HepG2 (cell line): ENCODE data around the gene ZDHHC6. TPM values are rescaled to one million over a fixed set of nuclear protein-coding genes. Genes with fewer than 3 reads are reported as not detected.

Experiments used
- ATAC-seq: fragments of 200-7000 bp; cut with Tn5 transposase; 3 replicates; pipeline ENCODE4 v1.9.1; 2020; ENCODE audit warnings: mild to moderate bottlenecking, moderate library complexity
- BruUV-seq: library from RNA; stranded (reverse); fragments of 400-500 nt; replicated peaks from 2 replicates; lab custom pipeline; 2021; lab: Mats Ljungman, UMichigan
- CTCF ChIA-PET: fragments of 300-600 bp; formaldehyde crosslinking; extraction: SDS; loops from one replicate; lab custom pipeline; 2021; ENCODE audit warnings: low total read pairs, inconsistent platforms, low intra/inter-chr PET ratio; lab: Yijun Ruan, JAX
- POLR2A ChIA-PET: fragments of 350-600 bp; sonication (Branson Sonifier 250); formaldehyde crosslinking; loops from one replicate; lab custom pipeline; 2020; ENCODE audit warnings: antibody characterized with exemption, inconsistent platforms; lab: Yijun Ruan, JAX
- DNase-seq: peaks from one replicate; pipeline ENCODE4 v3.0.0-alpha.2; 2015; ENCODE audit warnings: low spot score
- FAIRE-seq: peaks from 3 replicates; lab custom pipeline; 2011; peaks lifted over from hg19 to GRCh38; lab: Jason Lieb, UNC
- H2AFZ ChIP-seq: one replicate; pipeline ENCODE4 v1.6.1; 2011; ENCODE audit warnings: low read length, inconsistent platforms
- H3K27ac ChIP-seq: fragments of 300-600 bp; 3 replicates; pipeline ENCODE4 v1.8.0; 2011; ENCODE audit warnings: mixed run types, mild to moderate bottlenecking, mixed read lengths, low read length, inconsistent platforms; ENCODE audit not compliant: insufficient read depth; ENCODE audit errors: extremely low read length
- H3K27me3 ChIP-seq, 2 experiments: fragments of 200-600 bp in 1 of 2; 2 replicates in 1 of 2; 3 replicates in 1 of 2; pipeline versions ENCODE4 v1.6.0 to v1.8.0; 2011; ENCODE audit warnings: low read length in 2 of 2, mild to moderate bottlenecking in 2 of 2, moderate library complexity in 2 of 2, inconsistent platforms in 1 of 2; ENCODE audit not compliant: insufficient read depth in 2 of 2, control insufficient read depth in 1 of 2
- H3K36me3 ChIP-seq, 2 experiments: fragments of 200-600 bp in 1 of 2; replicated peaks in 1 of 2; 2 replicates in 1 of 2; 3 replicates in 1 of 2; pipeline versions ENCODE4 v1.5.1 to v1.8.0; 2011; ENCODE audit warnings: low read length in 2 of 2, inconsistent platforms in 1 of 2; ENCODE audit not compliant: insufficient read depth in 2 of 2, control insufficient read depth in 1 of 2
- H3K4me1 ChIP-seq: 2 replicates; pipeline ENCODE4 v1.5.1; 2012; ENCODE audit warnings: low read length, inconsistent platforms; ENCODE audit not compliant: insufficient read depth
- H3K4me2 ChIP-seq: 2 replicates; pipeline ENCODE4 v1.6.0; 2011; ENCODE audit warnings: low read depth, low read length, inconsistent platforms
- H3K4me3 ChIP-seq, 3 experiments: fragments of 200-600 bp in 1 of 3; sonication (generic), shearing (Covaris generic) in 1 of 3; replicated peaks in 1 of 3; 2 replicates each; pipeline ENCODE4 v1.5.1; 2011 to 2016; ENCODE audit warnings: low read length in 3 of 3, inconsistent platforms in 2 of 3, low read depth in 2 of 3, mild to moderate bottlenecking in 2 of 3, control low read depth in 1 of 3, mixed read lengths in 1 of 3; ENCODE audit not compliant: insufficient read depth in 1 of 3
- H3K79me2 ChIP-seq: one replicate; pipeline ENCODE4 v1.6.1; 2011; ENCODE audit warnings: low read length, inconsistent platforms; ENCODE audit not compliant: insufficient read depth
- H3K9ac ChIP-seq: 2 replicates; pipeline ENCODE4 v1.6.0; 2011; ENCODE audit warnings: mild to moderate bottlenecking, low read depth, low read length, inconsistent platforms; ENCODE audit not compliant: insufficient read depth
- H3K9me3 ChIP-seq: 2 replicates; pipeline ENCODE4 v1.5.1; 2012; ENCODE audit warnings: mild to moderate bottlenecking, low read length
- H4K20me1 ChIP-seq: 2 replicates; pipeline ENCODE4 v1.6.0; 2011; ENCODE audit warnings: inconsistent platforms, mild to moderate bottlenecking, low read length, moderate library complexity; ENCODE audit not compliant: insufficient read depth
- EED ChIP-seq: sonication (generic); formaldehyde crosslinking; IDR thresholded peaks from 2 replicates; pipeline ENCODE4 v1.5.0; 2020; ENCODE audit warnings: mild to moderate bottlenecking, missing genetic modification reagents
- FOSL2 ChIP-seq: sonication (generic); formaldehyde crosslinking; IDR thresholded peaks from 2 replicates; pipeline ENCODE4 v1.4.0; 2020; ENCODE audit warnings: missing genetic modification reagents
- FOXO1 ChIP-seq: sonication (generic); formaldehyde crosslinking; IDR thresholded peaks from 2 replicates; pipeline ENCODE4 v1.4.0; 2020; ENCODE audit warnings: missing genetic modification reagents
- ONECUT2 ChIP-seq: sonication (generic); formaldehyde crosslinking; IDR thresholded peaks from 2 replicates; pipeline ENCODE4 v1.4.0; 2020; ENCODE audit warnings: missing genetic modification reagents
- TBP ChIP-seq: sonication (generic); formaldehyde crosslinking; IDR thresholded peaks from 2 replicates; pipeline ENCODE4 v1.5.0; 2020; ENCODE audit warnings: missing genetic modification reagents
- ZBTB40 ChIP-seq, 2 experiments: fragments of 450-650 bp in 1 of 2; sonication (generic) in 1 of 2; formaldehyde crosslinking in 1 of 2; IDR thresholded peaks; 2 replicates each; pipeline versions ENCODE4 v1.6.1 to v1.8.0; 2016 to 2022; ENCODE audit warnings: antibody characterized with exemption in 1 of 2, mild to moderate bottlenecking in 1 of 2, missing genetic modification reagents in 1 of 2
- ZNF441 ChIP-seq: sonication (generic); formaldehyde crosslinking; IDR thresholded peaks from 2 replicates; pipeline ENCODE4 v1.7.0; 2021; ENCODE audit warnings: missing genetic modification reagents, borderline replicate concordance
- whole genome bisulfite sequencing: methylation state at CpG from one replicate; pipeline ENCODE4 v1.1.6; 2017; ENCODE audit warnings: low lambda C conversion rate; 5-methylcytosine and 5-hydroxymethylcytosine counted together
- in situ Hi-C: cut with HindIII; loops from 2 replicates; pipeline ENCODE4 v1.10.0; 2017; ENCODE audit warnings: low pct_unique_long_range_greater_than_20kb; ENCODE audit not compliant: extremely low pct_ligation_motif_present
- intact Hi-C: fragments of 100-400 bp; cut with micrococcal nuclease; formaldehyde crosslinking; loops from one replicate; pipeline ENCODE4 v1.10.0; 2022; ENCODE audit not compliant: unreplicated experiment
- polyA plus RNA-seq, 8 experiments: library from polyadenylated mRNA; depleted of rRNA in 3 of 8; stranded (reverse) in 7 of 8; unstranded in 1 of 8; fragments of >200 nt; fragmentation: Illumina TruSeq in 4 of 8; extraction: Trizol in 4 of 8; gene quantifications; 2 replicates each; pipeline versions ENCODE4 v1.2.1 to v1.2.3, GENCODE V29; 2011 to 2016; ENCODE audit warnings: low read depth in 4 of 8, missing spikeins in 1 of 8, mixed read lengths in 1 of 8; ENCODE audit not compliant: insufficient read depth in 1 of 8
- total RNA-seq, 5 experiments: library from RNA; depleted of rRNA; stranded (reverse); fragments of >200 nt; fragmentation: Illumina TruSeq; extraction: Trizol; gene quantifications; 2 replicates each; pipeline ENCODE4 v1.2.3, GENCODE V29; 2016; ENCODE audit warnings: low read depth in 1 of 5
- TF ChIP-seq, protein P1 (sequence below): conservative IDR thresholded peaks from 2 replicates; pipeline ENCODE4 v1.6.1; 2018; ENCODE audit warnings: missing genetic modification reagents
- TF ChIP-seq, protein P2 (sequence below): sonication (generic); formaldehyde crosslinking; IDR thresholded peaks from 2 replicates; pipeline ENCODE4 v1.5.0; 2020; ENCODE audit warnings: missing genetic modification reagents, mild to moderate bottlenecking, borderline replicate concordance

ZDHHC6 gene
- total and polyA plus RNA-seq, 2 of the 13 experiments (the other 11 are each of a cell fraction or from before 2014, with no cell fraction given) = 20.9 to 49.4 TPM

DNA sequence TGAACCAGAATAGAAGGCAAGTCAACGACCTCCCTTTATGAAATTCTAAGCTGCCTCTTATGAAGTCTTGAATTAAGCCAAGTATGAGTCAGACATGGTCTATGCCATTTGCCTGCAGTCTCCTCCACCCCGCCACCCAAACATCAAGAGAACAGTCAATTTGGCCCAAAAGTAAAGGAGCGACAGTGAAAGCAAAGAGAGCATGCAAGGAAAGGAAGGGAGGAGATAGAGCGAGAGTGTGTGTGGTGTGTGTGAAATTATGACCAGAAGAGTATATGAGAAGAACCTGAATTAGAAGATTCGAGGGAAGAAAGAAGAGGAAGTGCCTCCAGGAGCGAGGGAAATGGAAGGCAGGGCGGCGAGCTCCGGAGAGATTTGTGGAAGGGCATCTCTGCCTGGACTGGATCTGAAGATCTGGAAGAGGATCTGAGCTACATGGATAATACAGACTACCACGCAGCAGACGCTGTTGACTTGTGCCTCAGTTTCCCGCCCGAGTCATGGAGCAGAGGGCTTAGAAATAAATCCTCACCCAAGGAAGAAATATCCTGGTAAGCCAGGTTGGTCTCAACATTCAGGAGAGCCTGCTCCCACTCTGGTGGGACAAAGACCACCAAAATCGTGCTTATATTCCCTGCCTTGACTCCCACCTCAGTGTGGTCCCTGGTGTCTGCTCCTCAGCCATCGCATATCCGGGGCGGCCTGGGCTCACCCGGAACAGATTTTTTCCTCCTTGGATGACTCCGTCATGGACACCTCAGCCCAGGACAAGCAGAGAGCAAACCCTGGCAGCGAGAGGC is 459 bp downstream of the ZDHHC6 start:
- peak overlapping the region; percentile 95 for H2AFZ ChIP-seq
- FAIRE-seq (no peak), DNase-seq (no peak), ATAC-seq (peak; percentile 5; the same call in 1 of the 3 replicates)
- H3K4me2 ChIP-seq = peak overlapping the region; percentile 78
- intact Hi-C loops = no loop called here
- peak overlapping the region; percentile 92 to 96 (median 96) for H3K4me3 ChIP-seq
- peak overlapping the region; percentile 96 for H3K9ac ChIP-seq
- in situ Hi-C loops = loop anchor here (25.0 kb wide), 2 partner anchors 109 to 309 kb away; no protein-coding TSS in a partner anchor
- WGBS = 4% methylated on average over 18 of the region's 20 CpGs
- no peaks in the 10 kb centered on the region for H3K9me3 ChIP-seq
- H3K27ac ChIP-seq = peak overlapping the region; percentile 94
- peaks cover 32% of the 10 kb centered on the region for H3K4me1 ChIP-seq
- peaks cover 52% of the 10 kb centered on the region for H3K79me2 ChIP-seq
- H3K27me3 ChIP-seq = no peaks in the 10 kb centered on the region; a peak in 1 of 5 replicates
- no TSS peak for BruUV-seq
- peaks cover 4 to 21% of the 10 kb centered on the region in 2 experiments; a peak in 3 of 5 replicates for H3K36me3 ChIP-seq
- ChIA-PET CTCF (no interaction called here), POLR2A (interaction anchor here (0.9 to 1.1 kb wide), 2 partner anchors 72 to 81 kb away, joined by 3 read pairs; partner anchors contain the start of gene ACSL5)
- H4K20me1 ChIP-seq = no peaks in the 10 kb centered on the region
- TF ChIP-seq, protein P1, sequence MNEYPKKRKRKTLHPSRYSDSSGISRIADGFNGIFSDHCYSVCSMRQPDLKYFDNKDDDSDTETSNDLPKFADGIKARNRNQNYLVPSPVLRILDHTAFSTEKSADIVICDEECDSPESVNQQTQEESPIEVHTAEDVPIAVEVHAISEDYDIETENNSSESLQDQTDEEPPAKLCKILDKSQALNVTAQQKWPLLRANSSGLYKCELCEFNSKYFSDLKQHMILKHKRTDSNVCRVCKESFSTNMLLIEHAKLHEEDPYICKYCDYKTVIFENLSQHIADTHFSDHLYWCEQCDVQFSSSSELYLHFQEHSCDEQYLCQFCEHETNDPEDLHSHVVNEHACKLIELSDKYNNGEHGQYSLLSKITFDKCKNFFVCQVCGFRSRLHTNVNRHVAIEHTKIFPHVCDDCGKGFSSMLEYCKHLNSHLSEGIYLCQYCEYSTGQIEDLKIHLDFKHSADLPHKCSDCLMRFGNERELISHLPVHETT (CRISPR knock-in tag) = peak; percentile 19; the same call in 1 of the 2 replicates
- no peak for TF ChIP-seq ZBTB40 (IDR thresholded peaks at IDR 0.05)
- 0 out of 2 replicates have a peak, but pooled peaks have one; percentile 10 for TF ChIP-seq ZBTB40 (CRISPR knock-in tag; IDR thresholded peaks at IDR 0.05)
- 0 out of 2 replicates have a peak, but pooled peaks have one; percentile 12 for TF ChIP-seq FOSL2 (CRISPR knock-in tag)
- 0 out of 2 replicates have a peak, but pooled peaks have one; percentile 66 for TF ChIP-seq ZNF441
- TF ChIP-seq, protein P2, sequence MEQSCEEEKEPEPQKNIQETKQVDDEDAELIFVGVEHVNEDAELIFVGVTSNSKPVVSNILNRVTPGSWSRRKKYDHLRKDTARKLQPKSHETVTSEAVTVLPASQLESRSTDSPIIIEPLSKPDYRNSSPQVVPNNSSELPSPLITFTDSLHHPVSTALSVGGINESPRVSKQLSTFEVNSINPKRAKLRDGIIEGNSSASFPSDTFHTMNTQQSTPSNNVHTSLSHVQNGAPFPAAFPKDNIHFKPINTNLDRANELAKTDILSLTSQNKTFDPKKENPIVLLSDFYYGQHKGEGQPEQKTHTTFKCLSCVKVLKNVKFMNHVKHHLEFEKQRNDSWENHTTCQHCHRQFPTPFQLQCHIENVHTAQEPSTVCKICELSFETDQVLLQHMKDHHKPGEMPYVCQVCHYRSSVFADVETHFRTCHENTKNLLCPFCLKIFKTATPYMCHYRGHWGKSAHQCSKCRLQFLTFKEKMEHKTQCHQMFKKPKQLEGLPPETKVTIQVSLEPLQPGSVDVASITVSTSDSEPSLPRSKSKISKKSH (CRISPR knock-in tag) = 0 out of 2 replicates have a peak, but pooled peaks have one; percentile 10
- TF ChIP-seq TBP (CRISPR knock-in tag) = 0 out of 2 replicates have a peak, but pooled peaks have one; percentile 46
- TF ChIP-seq ONECUT2 (CRISPR knock-in tag) = no peak
- TF ChIP-seq EED (CRISPR knock-in tag) = peak; percentile 12; the same call in 1 of the 2 replicates
- TF ChIP-seq FOXO1 (CRISPR knock-in tag) = peak; percentile 36; the same call in 1 of the 2 replicates
